ENCODE measurements around the gene ADAM15.

The ADAM15 gene

GRCh38 chr1:155086856-155087535, 35.9 kb downstream of the ADAM15 start:
- DNase-seq, result no peak

GRCh38 chr1:155091071-155092051, 40.2 kb downstream of the ADAM15 start:
- DNase-seq, result peak; percentile 38

- no peak for DNase-seq
These were observed 41.0 kb downstream of the ADAM15 start for GRCh38 chr1:155092131-155092530.

- no peak for DNase-seq
These were observed 41.5 kb downstream of the ADAM15 start for GRCh38 chr1:155092641-155093040.

- peak; percentile 40 for DNase-seq
These were observed 43.0 kb downstream of the ADAM15 start for GRCh38 chr1:155093911-155094621.

- DNase-seq, result no peak
These were observed 43.5 kb downstream of the ADAM15 start for GRCh38 chr1:155094622-155094948.

GRCh38 chr1:155099331-155099730, 48.2 kb downstream of the ADAM15 start:
- no peak for DNase-seq

GRCh38 chr1:155103325-155103724, 52.2 kb downstream of the ADAM15 start:
- no peak for DNase-seq

GRCh38 chr1:155104605-155105534, 53.8 kb downstream of the ADAM15 start:
- no peak for DNase-seq

- DNase-seq, result no peak
These were observed 54.5 kb downstream of the ADAM15 start for GRCh38 chr1:155105604-155106011.

GRCh38 chr1:155106862-155107261, 55.7 kb downstream of the ADAM15 start:
- DNase-seq, result no peak

- no peak for DNase-seq
These were observed 56.5 kb downstream of the ADAM15 start for GRCh38 chr1:155107309-155108264.

- DNase-seq, result no peak
These were observed 57.2 kb downstream of the ADAM15 start for GRCh38 chr1:155108296-155108695.

- no peak for DNase-seq
These were observed 59.3 kb downstream of the ADAM15 start for GRCh38 chr1:155110381-155110780.

GRCh38 chr1:155110826-155111225, 59.7 kb downstream of the ADAM15 start:
- no peak for DNase-seq

Measured in amniotic stem cell (primary cell).